HG02623 (cell line): ENCODE data around the gene ZFYVE27.

Source experiments
- ATAC-seq: cut with Tn5 transposase; IDR thresholded peaks from one replicate; pipeline ENCODE4 v1.9.1; 2021; ENCODE audit warnings: moderate library complexity; ENCODE audit not compliant: unreplicated experiment

Gene ZFYVE27

DNA sequence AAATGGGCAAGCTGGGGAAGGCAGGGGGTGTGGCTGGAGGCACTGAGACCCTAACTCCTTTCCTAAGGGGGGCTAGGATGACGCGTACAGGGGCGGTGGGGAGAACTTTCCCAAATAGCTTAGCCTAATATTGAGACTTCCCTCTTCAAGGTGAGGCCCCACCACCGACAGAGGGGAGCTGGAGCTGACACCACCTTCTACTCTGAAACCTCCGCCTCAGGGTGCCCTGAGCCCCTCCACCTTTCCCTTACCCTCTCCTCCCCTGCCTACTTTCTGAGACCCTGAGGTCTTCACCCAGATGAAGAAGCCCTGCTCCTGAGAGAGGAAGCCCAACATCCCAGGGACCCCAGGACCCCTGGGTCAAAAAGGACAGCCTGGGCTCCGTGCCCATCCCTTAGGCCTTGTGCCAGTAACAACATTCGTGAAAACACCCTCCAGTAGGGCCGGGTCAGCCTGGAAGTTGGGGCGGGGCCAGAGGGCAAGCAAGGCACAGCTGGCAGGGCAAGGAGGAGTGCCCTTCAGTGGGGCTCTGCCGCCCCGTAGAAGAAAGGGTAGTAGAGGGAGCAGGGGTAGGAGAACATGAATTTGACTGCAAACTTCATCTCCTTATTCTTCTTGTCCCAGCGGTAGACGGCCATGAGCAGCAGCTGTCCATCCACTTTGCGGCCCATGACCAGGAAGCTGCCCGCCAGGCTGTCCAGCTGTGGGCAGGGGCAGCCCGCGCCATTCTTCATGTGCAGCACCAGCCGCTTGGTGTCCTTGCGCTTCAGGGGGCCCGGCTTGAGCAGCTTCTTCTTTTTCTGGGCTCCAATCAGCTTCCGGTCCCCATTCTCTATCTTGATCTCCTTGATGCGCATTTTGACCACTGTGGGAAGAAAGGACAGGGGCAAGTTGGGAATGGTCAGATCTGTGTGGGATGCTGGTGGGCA, 30.3 kb downstream of the ZFYVE27 start:
- no peak for ATAC-seq

DNA sequence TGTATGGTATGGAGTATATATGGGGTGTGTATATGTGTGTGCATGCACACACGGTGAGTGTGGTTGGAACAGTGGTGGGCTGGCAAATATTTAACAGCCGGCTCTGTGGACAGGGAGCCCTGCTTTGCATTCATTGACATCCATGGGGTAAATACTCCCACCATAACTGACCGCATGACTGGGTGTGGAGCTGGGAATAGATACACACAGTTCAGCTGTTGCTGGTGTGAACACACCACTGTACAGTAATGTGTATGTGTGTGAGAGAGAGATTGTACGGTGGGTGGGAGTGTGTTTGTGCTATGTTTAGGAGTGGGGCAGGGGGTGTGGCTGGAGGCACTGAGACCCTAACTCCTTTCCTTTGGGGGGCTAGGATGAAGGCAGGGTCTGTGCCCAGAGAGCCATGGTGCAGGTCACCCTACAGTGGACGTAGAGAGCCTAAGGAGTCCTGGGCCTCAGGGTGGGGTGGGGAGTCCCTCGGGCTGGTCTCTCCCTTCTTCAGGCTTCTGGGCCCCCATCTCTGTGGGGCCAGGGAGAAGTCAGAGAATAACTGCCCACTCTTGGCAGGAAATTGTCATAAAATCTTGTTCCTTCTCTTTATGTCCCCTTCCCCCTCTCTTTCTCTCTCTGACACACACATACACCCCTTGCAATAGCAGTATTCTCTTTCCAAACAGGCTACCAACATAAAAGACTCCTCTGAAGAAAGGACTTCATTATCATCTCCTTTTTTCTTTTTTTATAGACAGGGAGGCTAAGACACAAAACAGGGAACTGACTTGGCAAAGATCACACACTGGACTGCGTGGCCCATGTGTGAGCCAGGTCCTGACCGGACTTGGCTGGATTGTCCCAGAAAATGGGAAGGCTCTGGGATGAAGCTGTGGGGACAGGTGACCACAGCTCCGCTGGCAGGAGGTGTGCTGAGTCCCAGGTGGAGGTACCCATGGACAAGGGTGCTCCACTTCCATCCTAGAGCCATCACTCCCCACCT, 31.7 kb downstream of the ZFYVE27 start:
- no peak for ATAC-seq

DNA sequence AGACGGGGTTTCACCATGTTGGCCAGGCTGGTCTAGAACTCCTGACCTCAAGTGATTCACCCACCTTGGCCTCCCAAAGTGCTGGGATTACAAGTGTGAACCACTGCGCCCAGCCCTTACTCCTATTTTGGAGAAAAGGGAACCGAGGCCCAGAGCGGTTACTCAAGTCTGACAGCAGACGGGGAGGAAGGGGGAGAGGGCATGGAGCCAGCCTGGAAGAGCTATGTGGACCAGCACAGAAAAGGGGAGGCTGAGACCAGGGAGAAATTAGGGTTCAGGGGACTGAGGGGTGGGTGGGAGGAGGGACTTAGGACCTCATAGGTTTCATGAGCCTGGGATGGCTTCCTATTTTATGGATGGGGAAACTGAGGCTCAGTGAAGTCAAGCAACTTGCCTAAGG, 33.3 kb downstream of the ZFYVE27 start:
- no peak for ATAC-seq

DNA sequence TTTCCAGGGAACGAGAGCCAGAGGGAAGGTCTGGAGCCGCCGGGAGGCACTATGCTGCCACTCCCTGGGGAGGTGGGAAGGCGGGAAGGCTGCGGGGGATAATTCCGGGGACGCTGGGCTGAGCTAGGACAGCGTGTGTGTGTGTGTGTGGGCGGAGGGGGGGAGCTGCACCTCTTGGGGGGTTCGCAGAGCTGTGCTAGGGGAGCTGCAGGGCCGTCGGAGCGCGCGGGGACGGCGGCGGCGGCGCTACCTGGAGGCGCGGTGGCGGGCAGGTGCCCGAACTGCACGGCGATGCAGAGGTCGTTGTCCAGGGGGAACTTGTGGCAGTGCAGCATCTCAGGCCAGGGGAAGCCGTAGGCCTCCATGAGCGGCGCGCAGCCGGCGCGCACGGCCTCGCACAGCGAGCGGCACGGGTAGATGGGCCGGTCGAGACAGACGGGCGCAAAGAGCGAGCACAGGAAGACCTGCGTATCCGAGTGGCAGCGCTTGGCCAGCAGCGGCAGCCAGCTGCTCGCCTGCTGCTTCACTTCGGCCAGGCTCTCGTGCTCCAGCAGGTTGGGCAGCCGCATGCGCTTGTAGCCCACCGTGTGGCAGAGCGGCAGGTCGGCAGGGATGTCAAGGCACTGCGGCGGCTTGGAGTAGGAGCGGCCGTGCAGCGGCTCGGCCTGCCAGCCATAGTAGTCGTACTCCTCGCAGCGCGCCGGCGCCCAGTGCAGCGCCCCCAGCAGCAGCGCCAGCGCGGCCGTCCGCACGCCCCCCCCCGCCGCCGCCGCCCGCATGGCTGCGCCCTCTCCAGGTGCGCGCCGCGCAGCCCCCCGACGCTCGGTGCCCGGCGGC, 34.3 kb downstream of the ZFYVE27 start:
- no peak for ATAC-seq

DNA sequence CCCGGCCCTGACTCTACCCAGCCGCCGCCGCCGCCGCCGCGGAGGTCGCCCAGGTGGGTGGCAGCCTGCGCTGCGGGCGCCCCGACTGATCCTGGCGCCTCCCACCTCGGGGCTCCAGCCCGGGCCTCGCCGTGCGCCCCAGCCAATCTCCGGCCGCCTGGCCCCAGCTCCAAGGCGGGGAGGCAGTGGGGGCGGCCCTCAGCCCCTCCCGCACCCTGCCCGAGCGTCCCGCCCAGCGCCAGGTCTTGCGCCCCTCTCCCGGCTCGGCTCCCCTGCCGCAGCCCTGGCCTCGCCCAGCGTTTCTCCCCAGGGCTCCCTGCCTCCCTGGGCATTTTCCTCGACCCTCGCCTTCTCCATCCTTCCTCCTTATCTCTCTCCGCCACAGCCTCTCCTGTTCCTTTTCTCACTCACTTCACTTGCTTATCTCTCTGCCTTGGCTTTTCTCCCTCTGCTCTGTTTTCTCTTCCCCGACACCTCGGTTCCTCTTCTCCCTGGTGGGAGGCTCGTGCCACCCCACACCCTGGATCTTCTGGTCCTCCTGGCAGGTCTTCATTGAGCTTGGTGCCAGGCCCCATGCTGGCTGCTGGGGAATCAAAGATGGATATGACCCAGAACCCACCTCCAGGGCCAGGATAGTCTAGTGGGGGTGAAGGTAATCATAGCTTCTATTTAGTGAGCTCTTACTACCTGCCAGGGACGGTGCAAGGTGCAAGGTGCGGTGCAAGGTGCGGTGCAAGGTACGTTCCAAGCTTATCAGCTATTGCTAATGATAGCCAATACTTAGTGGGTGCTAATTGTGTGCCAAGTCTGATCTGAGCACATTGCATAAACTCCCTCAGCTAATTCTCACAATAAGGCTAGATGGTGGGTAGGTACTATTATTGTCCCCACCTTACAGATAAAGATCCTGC, 35.2 kb downstream of the ZFYVE27 start, which contains the start of gene SFRP5:
SFRP5 (minus strand) TSS at position 87 of the 911 bp plus-strand sequence. CDS start 166 bp downstream, outside the sequence.
- ATAC-seq = no peak

DNA sequence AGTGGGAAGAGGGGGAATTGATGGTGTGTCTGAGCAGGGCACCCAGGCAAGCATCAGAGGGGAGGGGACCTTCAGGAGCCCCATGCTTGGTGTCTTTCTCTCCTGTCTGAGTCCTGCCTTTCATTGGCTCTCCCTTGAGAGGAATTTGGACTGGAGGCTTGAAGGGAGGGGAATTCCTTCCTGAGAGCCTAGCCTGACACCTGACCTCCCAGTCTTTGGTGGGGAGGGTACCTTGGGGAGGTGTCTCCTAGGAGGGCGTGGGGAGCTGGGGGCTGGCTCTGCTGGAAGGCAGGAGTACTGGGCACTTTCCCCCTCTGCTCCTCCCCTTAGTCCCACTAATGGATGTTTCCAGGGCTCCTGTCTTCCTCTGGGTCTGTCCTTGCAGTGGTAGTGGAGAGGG, 36.2 kb downstream of the ZFYVE27 start:
- no peak for ATAC-seq

DNA sequence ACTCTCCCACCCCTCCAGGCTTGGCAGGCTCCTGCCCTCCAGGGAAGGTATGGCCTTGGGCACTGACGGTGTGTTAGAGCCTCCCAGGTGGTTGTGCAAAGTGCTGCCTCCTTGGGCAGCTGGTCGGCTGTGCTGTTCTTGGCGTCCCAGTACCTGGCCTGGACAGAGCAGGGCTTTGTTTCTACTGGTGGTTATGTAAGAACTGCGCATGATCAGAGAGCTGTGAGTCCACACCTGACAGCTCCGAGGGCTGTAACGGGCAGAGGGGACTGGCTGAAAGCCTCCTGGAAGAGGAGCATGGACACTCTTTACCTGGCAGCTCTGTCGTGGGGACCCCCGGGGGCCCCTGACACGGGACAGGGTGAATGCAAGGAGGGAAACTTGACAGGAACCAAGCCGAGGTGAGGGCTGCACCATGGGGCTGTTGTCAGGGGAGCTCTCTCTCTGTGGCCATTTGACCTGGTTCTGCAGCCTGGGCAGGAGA, 37.9 kb downstream of the ZFYVE27 start:
- no peak for ATAC-seq

DNA sequence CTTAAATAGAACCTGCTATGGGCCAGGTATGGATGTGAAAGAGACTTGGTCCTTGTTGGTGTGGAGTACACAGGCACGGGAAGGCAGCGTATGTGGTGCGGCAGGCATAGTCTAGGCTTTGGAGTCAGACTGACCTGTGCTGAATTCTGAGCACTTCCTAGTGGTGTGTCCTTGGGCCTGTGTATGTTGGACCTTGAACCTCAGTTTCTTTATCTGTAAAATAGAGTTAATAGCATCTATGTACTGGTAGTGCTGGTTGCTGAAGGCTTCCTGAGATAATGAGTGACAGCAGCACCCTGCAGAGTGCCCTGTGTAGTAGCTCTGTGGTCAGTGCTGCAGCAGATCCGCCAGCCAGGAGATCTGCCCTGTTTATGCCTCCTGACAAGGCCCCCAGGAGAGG, 40.2 kb downstream of the ZFYVE27 start:
- no peak for ATAC-seq

DNA sequence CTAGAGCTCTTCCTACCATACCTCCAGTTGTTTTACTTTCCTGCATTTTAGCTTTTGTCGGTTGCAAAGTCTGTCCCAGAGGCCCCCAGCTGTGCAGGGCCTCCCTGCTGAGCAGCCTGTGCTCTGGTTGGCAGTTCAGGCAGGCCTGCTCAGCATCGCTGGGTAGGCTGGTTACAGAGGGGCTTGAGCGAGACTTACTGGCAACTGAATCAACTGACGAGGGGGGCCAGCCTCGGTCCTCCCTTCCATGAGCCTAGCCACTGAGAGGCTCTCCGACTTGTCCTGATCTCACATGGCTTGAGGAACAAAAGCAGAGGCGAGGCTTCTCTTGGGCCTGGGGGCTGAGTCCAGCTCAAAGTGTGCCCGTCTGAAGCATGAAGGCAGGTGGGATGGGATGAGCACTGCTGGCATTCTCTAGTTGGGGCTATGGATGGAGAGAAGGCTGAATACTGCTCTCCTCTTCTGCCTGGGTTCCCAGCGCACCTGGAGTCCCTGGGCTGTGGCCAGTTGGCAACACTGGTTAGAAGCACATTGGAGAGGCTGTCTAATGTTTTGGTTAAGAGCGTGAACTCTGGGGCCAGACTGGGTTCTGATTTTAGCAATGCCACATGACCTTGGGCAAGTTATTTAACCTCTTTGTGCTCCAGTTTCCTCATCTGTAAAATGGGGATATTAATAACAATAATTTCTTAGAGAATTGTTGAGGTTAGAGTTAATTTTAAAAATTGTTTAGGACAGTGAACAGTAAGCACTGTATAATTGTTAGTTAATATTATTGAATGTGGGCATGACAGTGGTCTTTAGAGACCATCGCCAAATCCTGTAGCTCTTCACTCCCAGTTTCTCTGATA, 41.7 kb downstream of the ZFYVE27 start:
- ATAC-seq = no peak

DNA sequence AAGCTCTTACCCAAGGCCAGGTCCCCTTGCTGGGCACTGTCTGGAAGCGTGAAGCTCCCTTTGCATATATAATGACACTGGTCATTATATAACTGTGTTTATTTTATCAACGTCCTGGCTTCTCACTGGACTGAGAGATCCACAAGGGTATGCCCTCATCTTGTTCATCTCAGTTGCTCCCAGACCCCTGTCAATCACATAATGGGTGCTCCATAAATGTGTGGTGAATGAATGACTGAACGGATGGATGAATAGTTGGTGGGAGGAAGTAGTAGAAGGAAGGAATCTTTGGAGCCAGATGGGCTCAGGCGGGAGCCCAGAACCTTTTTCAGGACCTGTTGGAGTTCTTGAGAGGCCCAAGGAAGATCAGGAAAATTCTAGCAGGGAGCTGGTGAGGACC, 42.6 kb downstream of the ZFYVE27 start:
- ATAC-seq = no peak

DNA sequence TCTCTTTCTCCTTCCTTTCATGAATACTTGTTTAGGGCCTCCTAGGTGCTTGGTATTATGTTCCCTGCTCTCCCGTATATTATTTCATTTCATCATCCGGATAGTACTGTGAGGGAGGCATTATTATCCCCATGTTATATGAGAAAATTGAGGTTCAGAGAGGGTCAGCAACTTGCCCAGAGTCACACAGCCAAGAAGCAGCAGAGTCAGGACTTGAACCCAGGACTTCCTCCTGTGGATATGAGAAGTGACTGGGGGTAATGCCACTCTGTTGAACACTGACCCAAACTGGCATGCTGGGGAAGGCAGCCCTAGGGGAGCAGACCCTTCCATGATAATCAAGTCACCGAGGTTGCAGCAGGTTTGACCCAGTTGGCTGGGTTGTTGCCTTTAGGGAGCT, 43.0 kb downstream of the ZFYVE27 start:
- no peak for ATAC-seq

DNA sequence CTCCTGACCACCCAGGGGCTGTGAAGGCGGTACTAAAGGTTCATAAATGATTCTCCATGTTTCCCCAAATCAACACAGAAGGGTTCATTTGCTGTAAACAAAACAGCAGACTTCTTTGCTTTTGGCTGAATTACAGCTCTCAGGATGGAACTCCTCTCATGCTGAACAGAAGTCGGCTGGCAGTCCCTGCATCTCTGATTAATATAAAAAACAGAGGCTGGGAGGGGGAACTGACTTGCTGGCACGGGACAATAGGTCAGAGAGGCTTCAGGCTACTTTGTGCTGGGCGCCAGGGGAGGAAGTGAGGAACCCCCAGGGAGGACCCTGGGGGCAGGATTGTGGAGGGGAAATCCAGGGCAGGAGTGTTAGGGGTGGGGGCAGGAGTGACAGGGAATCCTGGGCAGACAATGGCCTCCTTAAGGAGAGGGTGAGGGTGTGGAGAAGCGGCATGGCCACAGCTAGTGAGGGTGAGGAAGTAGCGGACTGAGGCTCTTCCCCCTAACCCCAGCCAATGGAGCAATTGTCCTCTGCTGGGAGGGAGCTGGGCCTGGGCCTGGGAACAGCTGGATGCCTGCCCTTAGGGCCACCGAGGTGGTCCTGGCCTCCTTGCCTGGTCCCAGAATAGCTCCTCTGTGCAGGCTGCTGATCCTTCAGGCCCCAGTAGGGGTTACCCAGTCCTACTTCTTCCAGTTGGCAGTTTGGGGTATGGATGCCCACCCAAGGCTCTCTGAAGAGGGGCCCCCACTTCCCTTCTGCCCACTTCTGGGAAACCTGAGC, 44.1 kb downstream of the ZFYVE27 start:
- ATAC-seq = no peak

DNA sequence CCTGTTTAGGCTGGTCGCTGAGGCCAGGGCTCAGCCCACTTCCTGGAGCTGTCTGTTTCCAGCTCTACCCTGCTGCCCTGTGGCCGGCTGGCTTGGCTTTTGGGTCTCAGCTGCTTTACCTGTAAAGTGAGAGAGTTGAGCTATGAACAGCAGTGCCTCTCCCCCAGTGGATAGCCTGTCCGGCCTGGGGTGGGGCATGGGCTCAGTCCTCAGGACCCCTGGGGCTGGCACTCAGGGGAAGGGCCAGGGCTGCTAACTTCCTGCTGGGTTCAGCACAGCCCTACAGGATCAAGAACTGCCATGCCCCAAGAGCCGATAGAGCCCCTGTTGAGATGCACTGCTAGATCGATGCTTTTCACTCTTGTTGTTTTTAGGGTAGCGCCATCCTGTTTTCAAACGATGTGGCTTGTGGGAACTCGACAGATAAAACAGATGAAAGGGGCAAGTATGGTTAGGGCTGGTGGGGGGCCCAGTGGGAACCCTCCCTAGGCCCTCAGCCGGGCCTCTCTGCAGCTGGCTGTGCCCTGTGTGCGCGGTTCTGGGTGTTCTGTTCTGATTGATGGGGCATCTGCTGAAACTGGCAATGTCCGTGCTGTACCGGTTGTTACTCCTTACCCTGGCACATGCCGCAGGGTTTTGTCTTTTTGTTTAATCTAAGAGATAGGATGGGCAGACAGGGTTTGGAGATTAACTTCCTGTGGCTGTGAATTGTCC, 44.8 kb downstream of the ZFYVE27 start:
- ATAC-seq = no peak

DNA sequence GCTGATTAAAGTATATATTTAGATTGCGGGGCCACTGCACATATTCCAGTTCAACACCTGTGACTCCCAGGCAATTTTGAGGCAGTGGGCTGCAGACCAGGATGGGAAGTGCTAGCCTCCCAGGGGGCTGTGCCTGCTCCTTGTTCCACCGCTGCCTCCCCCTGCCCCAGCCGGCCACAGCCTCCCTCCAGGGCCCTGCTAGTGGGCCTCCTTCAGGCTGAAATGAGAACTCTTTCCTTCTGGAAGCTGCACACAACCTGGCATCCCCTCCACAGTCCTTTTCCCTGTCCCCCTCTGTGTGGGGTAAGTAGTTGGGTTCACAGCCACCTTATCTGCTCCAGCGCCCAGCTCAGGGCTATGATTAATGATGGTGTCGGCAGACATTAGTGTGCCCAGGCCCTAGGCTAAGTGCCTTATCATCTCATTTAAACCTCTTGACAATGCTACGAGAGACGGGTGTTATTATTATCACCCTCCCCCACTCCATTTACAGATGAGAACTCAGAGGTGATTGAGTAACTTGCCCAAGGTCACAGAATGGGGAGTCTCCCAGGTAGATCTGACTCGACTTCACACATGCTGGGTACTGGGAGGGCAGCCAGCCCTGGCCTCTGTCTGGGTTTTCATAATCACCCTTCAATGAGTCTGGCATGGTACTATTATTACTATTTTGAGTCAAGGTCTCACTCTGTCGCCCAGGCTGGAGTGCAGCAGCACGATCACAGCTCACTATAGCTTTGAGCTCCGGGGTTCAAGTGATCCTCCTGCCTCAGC, 45.7 kb downstream of the ZFYVE27 start:
- ATAC-seq = no peak

DNA sequence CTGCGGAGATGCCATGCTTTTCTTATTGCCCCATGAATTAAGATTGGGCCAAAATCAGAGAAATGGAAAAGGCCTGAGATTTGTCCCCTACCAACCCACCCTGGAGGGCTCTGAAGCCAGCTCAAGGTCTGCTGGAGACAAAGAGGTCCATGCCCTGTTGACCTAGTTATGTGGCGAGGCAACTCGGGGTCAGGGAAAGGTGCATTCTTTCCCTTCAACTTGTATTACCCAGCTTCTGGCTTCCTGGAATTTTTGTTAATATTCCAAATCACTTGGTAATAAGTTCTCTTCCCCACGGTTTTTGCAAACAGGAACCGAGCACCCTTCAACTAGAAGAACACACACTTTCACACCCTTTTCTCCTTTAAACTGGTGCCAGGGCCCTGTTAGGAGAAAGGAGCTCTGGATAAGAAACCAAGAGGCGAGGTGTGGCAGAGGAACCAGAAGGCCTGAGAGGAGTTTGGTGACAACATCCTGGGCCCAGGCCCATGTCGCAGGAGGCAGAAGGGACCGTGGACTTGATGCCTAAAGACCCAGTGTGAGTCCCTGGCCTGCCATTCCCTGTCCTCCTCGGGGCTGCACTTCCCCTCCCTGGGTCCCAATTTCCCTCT, 47.4 kb downstream of the ZFYVE27 start:
- no peak for ATAC-seq

DNA sequence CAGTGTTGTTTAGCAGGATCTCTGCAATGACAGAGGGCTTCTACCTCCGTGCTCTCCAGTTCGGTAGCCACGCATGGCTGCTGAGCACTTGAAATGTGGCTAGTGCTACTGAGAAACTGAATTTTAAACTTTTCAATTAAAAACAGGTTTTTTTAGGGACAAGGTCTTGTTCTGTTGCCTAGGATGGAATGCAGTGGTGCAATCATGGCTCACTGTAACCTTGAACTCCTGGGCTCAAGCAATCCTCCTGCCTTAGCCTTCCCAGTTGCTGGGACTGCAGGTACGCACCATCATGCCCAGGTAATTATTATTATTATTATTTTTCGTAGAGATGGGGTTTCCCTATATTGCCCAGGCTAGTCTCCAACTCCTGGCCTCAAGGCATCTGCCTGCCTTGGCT, 48.3 kb downstream of the ZFYVE27 start:
- ATAC-seq = no peak
